Endothelial cell of umbilical vein (primary cell): Measurements from ENCODE around the gene ASZ1. TPM values are rescaled to one million over a fixed set of nuclear protein-coding genes. Genes with fewer than 3 reads are reported as not detected.

Source experiments
- BruUV-seq: library from RNA; stranded (reverse); fragments of 400-500 nt; replicated peaks from 2 replicates; lab custom pipeline; 2021; lab: Mats Ljungman, UMichigan
- CTCF ChIA-PET: fragments of 300-600, 350-600 bp; sonication (Branson Sonifier 250); formaldehyde crosslinking; loops from one replicate; lab custom pipeline; 2021; ENCODE audit warnings: antibody characterized with exemption, inconsistent platforms; lab: Charles Lee
- POLR2A ChIA-PET: fragments of 300-600, 350-600 bp; sonication (Branson Sonifier 250); formaldehyde crosslinking; loops from one replicate; lab custom pipeline; 2021; ENCODE audit warnings: antibody characterized with exemption, inconsistent platforms; lab: Charles Lee
- DNase-seq: peaks from one replicate; pipeline ENCODE4 v3.0.0-alpha.2; 2011; ENCODE audit warnings: low read depth, low spot score
- FAIRE-seq: peaks from 2 replicates; lab custom pipeline; 2011; peaks lifted over from hg19 to GRCh38; lab: Jason Lieb, UNC
- H2AFZ ChIP-seq: 2 replicates; pipeline ENCODE4 v1.6.0; 2012; ENCODE audit warnings: low read depth, low read length, control low read depth, inconsistent platforms
- H3K27ac ChIP-seq: 2 replicates; pipeline ENCODE4 v1.5.1; 2011; ENCODE audit warnings: low read depth, mild to moderate bottlenecking, control low read depth, low read length, moderate library complexity; ENCODE audit not compliant: insufficient read depth
- H3K27me3 ChIP-seq, 2 experiments: 2 replicates each; pipeline versions ENCODE4 v1.6.0 to v1.6.1; 2011; ENCODE audit warnings: low read length in 2 of 2, mixed read lengths in 1 of 2; ENCODE audit not compliant: control insufficient read depth in 2 of 2, insufficient read depth in 2 of 2
- H3K36me3 ChIP-seq, 2 experiments: 2 replicates in 1 of 2; 3 replicates in 1 of 2; pipeline ENCODE4 v1.5.1; 2011; ENCODE audit warnings: low read length in 2 of 2, mild to moderate bottlenecking in 1 of 2, moderate library complexity in 1 of 2; ENCODE audit not compliant: control insufficient read depth in 2 of 2, insufficient read depth in 2 of 2; ENCODE audit errors: extremely low read depth in 1 of 2
- H3K4me1 ChIP-seq: 3 replicates; pipeline ENCODE4 v1.5.1; 2011; ENCODE audit warnings: mild to moderate bottlenecking, low read length; ENCODE audit not compliant: control insufficient read depth, insufficient read depth; ENCODE audit errors: extremely low read depth
- H3K4me2 ChIP-seq: 2 replicates; pipeline ENCODE4 v1.6.1; 2011; ENCODE audit warnings: low read length, control low read depth, mixed read lengths; ENCODE audit not compliant: insufficient read depth
- H3K4me3 ChIP-seq, 3 experiments: fragments of 200-600 bp in 1 of 3; sonication (generic), shearing (Covaris generic) in 1 of 3; replicated peaks in 1 of 3; 2 replicates each; pipeline ENCODE4 v1.5.1; 2011 to 2016; ENCODE audit warnings: control low read depth in 3 of 3, low read length in 3 of 3, mild to moderate bottlenecking in 2 of 3, inconsistent platforms in 1 of 3, low read depth in 1 of 3, moderate library complexity in 1 of 3; ENCODE audit not compliant: insufficient read depth in 1 of 3
- H3K79me2 ChIP-seq: 2 replicates; pipeline ENCODE4 v1.6.0; 2012; ENCODE audit warnings: low read length, inconsistent platforms; ENCODE audit not compliant: control insufficient read depth, insufficient read depth
- H3K9ac ChIP-seq: replicated peaks from 2 replicates; pipeline ENCODE3; 2011; ENCODE audit warnings: low read length, control low read depth; ENCODE audit not compliant: insufficient read depth; ENCODE audit errors: extremely low read depth
- H3K9me1 ChIP-seq: replicated peaks from 3 replicates; pipeline ENCODE4 v1.6.0; 2011; ENCODE audit warnings: mild to moderate bottlenecking, low read length; ENCODE audit not compliant: control insufficient read depth, insufficient read depth; ENCODE audit errors: extremely low read depth
- H3K9me3 ChIP-seq: replicated peaks from 2 replicates; pipeline ENCODE4 v1.5.1; 2012; ENCODE audit warnings: low read length, inconsistent platforms; ENCODE audit not compliant: control insufficient read depth, insufficient read depth
- H4K20me1 ChIP-seq: replicated peaks from 2 replicates; pipeline ENCODE3; 2011; ENCODE audit warnings: mild to moderate bottlenecking, low read length; ENCODE audit not compliant: control insufficient read depth, insufficient read depth; ENCODE audit errors: extremely low read depth
- CTCF ChIP-seq, 2 donors: IDR thresholded peaks; 1 replicate in 1 of 2; 2 replicates in 1 of 2; pipeline ENCODE4 v1.5.1; 2011; ENCODE audit warnings: low read length in 2 of 2, mild to moderate bottlenecking in 2 of 2, moderate library complexity in 2 of 2, control low read depth in 1 of 2, inconsistent platforms in 1 of 2, low read depth in 1 of 2; ENCODE audit not compliant: insufficient read depth in 1 of 2; ENCODE audit errors: extremely low read depth in 1 of 2
- EZH2 ChIP-seq: IDR thresholded peaks from 2 replicates; pipeline ENCODE4 v1.6.1; 2012; ENCODE audit warnings: borderline replicate concordance, low read depth, mild to moderate bottlenecking, moderate library complexity, low read length, inconsistent platforms; ENCODE audit not compliant: severe bottlenecking
- FOS ChIP-seq: IDR thresholded peaks from 2 replicates; pipeline ENCODE4 v1.6.1; 2011; ENCODE audit warnings: mild to moderate bottlenecking, low read length, moderate library complexity, borderline replicate concordance; ENCODE audit not compliant: insufficient read depth
- MAX ChIP-seq: IDR thresholded peaks from 2 replicates; pipeline ENCODE4 v1.6.1; 2011; ENCODE audit not compliant: insufficient read depth, insufficient read length
- MYC ChIP-seq: IDR thresholded peaks from one replicate; pipeline ENCODE4 v1.6.1; 2011; ENCODE audit warnings: mild to moderate bottlenecking, low read depth, low read length
- POLR2A ChIP-seq: IDR thresholded peaks from 2 replicates; pipeline ENCODE4 v1.6.1; 2012; ENCODE audit warnings: low read depth, mild to moderate bottlenecking, control low read depth, low read length
- POLR2AphosphoS5 ChIP-seq: IDR thresholded peaks from 2 replicates; pipeline ENCODE4 v1.6.1; 2012; ENCODE audit warnings: low read depth, mild to moderate bottlenecking, control low read depth, low read length, moderate library complexity; ENCODE audit not compliant: insufficient read depth
- dilution Hi-C: fragments of 300-500 bp; cut with MboI; formaldehyde crosslinking; loops from one replicate; pipeline ENCODE4 v1.15.0; 2019; ENCODE audit warnings: low sequenced_read_pairs; ENCODE audit not compliant: extremely low pct_ligation_motif_present
- intact Hi-C: fragments of 100-400 bp; cut with micrococcal nuclease; formaldehyde crosslinking; loops from one replicate; pipeline ENCODE4 v1.10.0; 2022
- polyA plus RNA-seq, 4 experiments: library from polyadenylated mRNA; depleted of rRNA in 3 of 4; stranded (reverse) in 3 of 4; unstranded in 1 of 4; fragments of >200 nt; gene quantifications; 2 replicates each; pipeline versions ENCODE4 v1.2.1 to v1.2.3, GENCODE V29; 2011 to 2012; ENCODE audit warnings: missing spikeins in 1 of 4
- total RNA-seq: library from RNA; stranded (reverse); gene quantifications from 2 replicates; pipeline ENCODE4 v1.2.3, GENCODE V29; 2021

The ASZ1 gene
- total and polyA plus RNA-seq, 2 donors (not counting 3 experiments of a cell fraction or from before 2014, with no cell fraction given) = not detected

GRCh38 chr7:117411539-117411938 lies 15.8 kb downstream of the ASZ1 start:
- no TSS peak for BruUV-seq
- H3K9ac ChIP-seq = no peak overlapping the region
- no peaks in the 10 kb centered on the region for H3K9me1 ChIP-seq
- no peak for DNase-seq
- no peaks in the 10 kb centered on the region for H4K20me1 ChIP-seq
- no peak overlapping the region for H3K4me2 ChIP-seq
- dilution Hi-C loops (no loop called here), intact Hi-C loops (no loop called here)
- ChIA-PET CTCF (interaction anchor here (0.9 to 1.5 kb wide), 5 partner anchors 10 to 304 kb away, joined by 3 to 6 read pairs (median 3); no protein-coding TSS in a partner anchor), POLR2A (no interaction called here)
- no peaks in the 10 kb centered on the region for H3K27me3 ChIP-seq
- TF ChIP-seq POLR2AphosphoS5 (no peak), FOS (no peak), MYC (no peak), MAX (no peak), CTCF (IDR thresholded peaks at IDR 0.05; ENCODE audit: extremely low read depth in 1 of 2, insufficient read depth in 1 of 2, low read depth in 1 of 2, low read length in 2 of 2) (no peak), EZH2 (no peak), POLR2A (no peak)
- no peaks in the 10 kb centered on the region for H3K9me3 ChIP-seq
- H3K4me1 ChIP-seq = no peaks in the 10 kb centered on the region
- no peak overlapping the region for H2AFZ ChIP-seq
- H3K79me2 ChIP-seq = no peaks in the 10 kb centered on the region
- H3K27ac ChIP-seq = no peak overlapping the region
- no peaks in the 10 kb centered on the region for H3K36me3 ChIP-seq
- H3K4me3 ChIP-seq = no peak overlapping the region
- no peak for FAIRE-seq
